NCI-H446 treated with DMSO at 0.1 percent for 48 hours (cell line): Measurements from ENCODE around the gene RIPOR2.

Experiments
- DNase-seq: peaks from one replicate; lab custom pipeline; 2025; lab: John Stamatoyannopoulos, UW

RIPOR2 gene

GRCh38 chr6:24875534-24875901 is 60.2 kb downstream of the RIPOR2 start:
- no peak for DNase-seq

GRCh38 chr6:24874776-24875533 is 60.8 kb downstream of the RIPOR2 start:
- DNase-seq, result no peak

- no peak for DNase-seq
Measured at GRCh38 chr6:24874128-24874527, 61.6 kb downstream of the RIPOR2 start.

- DNase-seq, result no peak
Measured at GRCh38 chr6:24872779-24873178, 63.0 kb downstream of the RIPOR2 start.

GRCh38 chr6:24868765-24869164 is 67.0 kb downstream of the RIPOR2 start:
- DNase-seq, result no peak

- no peak for DNase-seq
Measured at GRCh38 chr6:24867104-24867703, 68.6 kb downstream of the RIPOR2 start.

GRCh38 chr6:24865161-24865560 is 70.6 kb downstream of the RIPOR2 start:
- no peak for DNase-seq

GRCh38 chr6:24864343-24864742 is 71.4 kb downstream of the RIPOR2 start:
- peak; percentile 88 for DNase-seq

- no peak for DNase-seq
Measured at GRCh38 chr6:24861934-24862333, 73.8 kb downstream of the RIPOR2 start.

- no peak for DNase-seq
Measured at GRCh38 chr6:24859608-24860200, 76.1 kb downstream of the RIPOR2 start.

GRCh38 chr6:24859132-24859531 is 76.6 kb downstream of the RIPOR2 start:
- no peak for DNase-seq

- no peak for DNase-seq
Measured at GRCh38 chr6:24858177-24858653, 77.5 kb downstream of the RIPOR2 start.

GRCh38 chr6:24856901-24857670 is 78.7 kb downstream of the RIPOR2 start:
- no peak for DNase-seq

GRCh38 chr6:24856246-24856599 is 79.5 kb downstream of the RIPOR2 start:
- no peak for DNase-seq

GRCh38 chr6:24855395-24856245 is 80.1 kb downstream of the RIPOR2 start:
- peak; percentile 52 for DNase-seq

GRCh38 chr6:24854077-24854666 is 81.6 kb downstream of the RIPOR2 start:
- DNase-seq, result no peak

- no peak for DNase-seq
Measured at GRCh38 chr6:24851086-24851485, 84.7 kb downstream of the RIPOR2 start.

GRCh38 chr6:24849713-24850112 is 86.0 kb downstream of the RIPOR2 start:
- DNase-seq, result no peak

GRCh38 chr6:24848461-24848860 is 87.3 kb downstream of the RIPOR2 start:
- DNase-seq, result no peak

- DNase-seq, result no peak
Measured at GRCh38 chr6:24847402-24847801, 88.4 kb downstream of the RIPOR2 start.

GRCh38 chr6:24845578-24845977 is 90.2 kb downstream of the RIPOR2 start:
- DNase-seq, result no peak
